ENCODE data around the gene RXFP4. TPM values are rescaled to one million over a fixed set of nuclear protein-coding genes. Genes with fewer than 3 reads are reported as not detected.
"Not testable (repeated sequence)": the region's sequence is repeated elsewhere in the genome, so short reads cannot be mapped to it uniquely, and the experiment has no call there.

Gene RXFP4
- total RNA-seq, result not detected
- long read RNA-seq, result 0 reads

GRCh38 chr1:155940993-155941844 is at the start of gene RXFP4:
TSS of gene RXFP4 (plus strand) at chr1:155941638. CDS start at chr1:155941710, 72 bp downstream.
- TF ChIP-seq CTCF (IDR thresholded peaks at IDR 0.05), result no peak
- Histone ChIP-seq H3K4me1 (peaks cover 73% of the 10 kb centered on the region), H3K27ac (peak within 1 kb of the TSS; percentile 85), H3K36me3 (peaks cover 9% of the 10 kb centered on the region), H3K9me3 (no peaks in the 10 kb centered on the region), H3K4me3 (peak within 1 kb of the TSS; percentile 15), H3K27me3 (ENCODE audit: low read depth) (no peaks in the 10 kb centered on the region)
- ATAC-seq (peak; percentile 76 to 79), DNase-seq (peak; percentile 77)
- intact Hi-C loops (cut with DNase I), result no loop called here

- Histone ChIP-seq H3K36me3 (peaks cover 15% of the 10 kb centered on the region), H3K4me3 (no peak overlapping the region), H3K4me1 (peaks cover 17% of the 10 kb centered on the region), H3K27me3 (ENCODE audit: low read depth) (no peaks in the 10 kb centered on the region), H3K27ac (peak overlapping the region; percentile 59), H3K9me3 (no peaks in the 10 kb centered on the region)
- intact Hi-C loops (cut with DNase I), result no loop called here
- TF ChIP-seq CTCF (IDR thresholded peaks at IDR 0.05), result no peak
- no peak for DNase-seq
- peak; percentile 30 to 49 for ATAC-seq
Observed at GRCh38 chr1:155892796-155893195, 48.6 kb upstream of the RXFP4 start.

- peak; percentile 72 to 80 for ATAC-seq
- Histone ChIP-seq H3K36me3 (peaks cover 23% of the 10 kb centered on the region), H3K4me1 (peaks cover 17% of the 10 kb centered on the region), H3K27ac (peak overlapping the region; percentile 59), H3K4me3 (no peak overlapping the region), H3K9me3 (no peaks in the 10 kb centered on the region), H3K27me3 (ENCODE audit: low read depth) (no peaks in the 10 kb centered on the region)
- DNase-seq, result no peak
- intact Hi-C loops (cut with DNase I), result no loop called here
- TF ChIP-seq CTCF (IDR thresholded peaks at IDR 0.05), result no peak
Observed at GRCh38 chr1:155893389-155894142, 47.9 kb upstream of the RXFP4 start.

GRCh38 chr1:155895617-155896016 is 45.8 kb upstream of the RXFP4 start:
- Histone ChIP-seq H3K36me3 (peaks cover 43% of the 10 kb centered on the region), H3K4me1 (peaks cover 17% of the 10 kb centered on the region)
- H3K4me3 ChIP-seq; H3K27me3 ChIP-seq (ENCODE audit: low read depth); H3K27ac ChIP-seq; ATAC-seq; DNase-seq; H3K9me3 ChIP-seq; intact Hi-C loops (cut with DNase I): not testable (repeated sequence)

GRCh38 chr1:155896476-155896875 is 45.0 kb upstream of the RXFP4 start:
- H3K4me3 ChIP-seq; DNase-seq; intact Hi-C loops (cut with DNase I); H3K27ac ChIP-seq; ATAC-seq; H3K27me3 ChIP-seq (ENCODE audit: low read depth); H3K9me3 ChIP-seq: not testable (repeated sequence)
- peaks cover 17% of the 10 kb centered on the region for H3K4me1 ChIP-seq
- H3K36me3 ChIP-seq, result peaks cover 52% of the 10 kb centered on the region

- Histone ChIP-seq H3K9me3 (no peaks in the 10 kb centered on the region), H3K27ac (no peak overlapping the region), H3K27me3 (ENCODE audit: low read depth) (no peaks in the 10 kb centered on the region), H3K4me1 (peaks cover 14% of the 10 kb centered on the region), H3K4me3 (no peak overlapping the region), H3K36me3 (peaks cover 64% of the 10 kb centered on the region)
- TF ChIP-seq CTCF (IDR thresholded peaks at IDR 0.05), result no peak
- DNase-seq (no peak), ATAC-seq (no peak)
- intact Hi-C loops (cut with DNase I), result no loop called here
Observed at GRCh38 chr1:155897746-155898145, 43.7 kb upstream of the RXFP4 start.

Data from lower lobe of right lung (tissue), 2 donors.